H9 (cell line): ENCODE results near the gene GGT5. TPM values are rescaled to one million over a fixed set of nuclear protein-coding genes. Genes with fewer than 3 reads are reported as not detected.
"Not testable (repeated sequence)": the region's sequence is repeated elsewhere in the genome, so short reads cannot be mapped to it uniquely, and the experiment has no call there.

Experiments
- DNase-seq: peaks from one replicate; pipeline ENCODE4 v3.0.0-alpha.2; 2017
- H2AFZ ChIP-seq: one replicate; pipeline ENCODE4 v1.6.1; 2013; ENCODE audit warnings: mild to moderate bottlenecking, low read length, control low read depth, moderate library complexity
- H2AK5ac ChIP-seq: 2 replicates; pipeline ENCODE4 v1.6.1; 2013; ENCODE audit warnings: low read length, control low read depth, mixed read lengths; ENCODE audit not compliant: insufficient read length
- H2BK120ac ChIP-seq: one replicate; pipeline ENCODE4 v1.6.1; 2013; ENCODE audit warnings: low read depth, mild to moderate bottlenecking, low read length, control low read depth, inconsistent platforms; ENCODE audit not compliant: poor library complexity, severe bottlenecking
- H2BK12ac ChIP-seq: 2 replicates; pipeline ENCODE4 v1.6.1; 2013; ENCODE audit warnings: low read length, control low read depth, mixed read lengths, low read depth; ENCODE audit not compliant: insufficient read length
- H2BK15ac ChIP-seq: 2 replicates; pipeline ENCODE4 v1.6.1; 2013; ENCODE audit warnings: low read depth, low read length, control low read depth
- H2BK20ac ChIP-seq: one replicate; pipeline ENCODE4 v1.6.1; 2013; ENCODE audit warnings: low read depth, mild to moderate bottlenecking, low read length, control low read depth, inconsistent platforms; ENCODE audit not compliant: poor library complexity, severe bottlenecking
- H2BK5ac ChIP-seq: 2 replicates; pipeline ENCODE4 v1.6.1; 2013; ENCODE audit warnings: low read length, control low read depth, mixed read lengths; ENCODE audit not compliant: insufficient read length
- H3K14ac ChIP-seq: 2 replicates; pipeline ENCODE4 v1.6.1; 2013; ENCODE audit warnings: low read length, control low read depth; ENCODE audit not compliant: insufficient read depth
- H3K18ac ChIP-seq: 2 replicates; pipeline ENCODE4 v1.6.1; 2013; ENCODE audit warnings: low read depth, mild to moderate bottlenecking, mixed read lengths, low read length, control low read depth; ENCODE audit not compliant: insufficient read length
- H3K23ac ChIP-seq: 2 replicates; pipeline ENCODE4 v1.6.1; 2013; ENCODE audit warnings: low read length, control low read depth, mixed read lengths, low read depth; ENCODE audit not compliant: insufficient read length
- H3K23me2 ChIP-seq: 2 replicates; pipeline ENCODE4 v1.6.1; 2013; ENCODE audit warnings: low read depth, mild to moderate bottlenecking, mixed read lengths, low read length, control low read depth; ENCODE audit not compliant: insufficient read length, poor library complexity, severe bottlenecking
- H3K27ac ChIP-seq: 2 replicates; pipeline ENCODE4 v1.5.1; 2013; ENCODE audit warnings: low read length, control low read depth, mixed read lengths, low read depth; ENCODE audit not compliant: insufficient read length
- H3K27me3 ChIP-seq: 2 replicates; pipeline ENCODE4 v1.6.1; 2013; ENCODE audit warnings: low read length, control low read depth, inconsistent platforms; ENCODE audit not compliant: insufficient read depth
- H3K4ac ChIP-seq: 2 replicates; pipeline ENCODE4 v1.6.1; 2013; ENCODE audit warnings: low read depth, mild to moderate bottlenecking, control low read depth, inconsistent platforms, low read length, moderate library complexity
- H3K4me1 ChIP-seq: 2 replicates; pipeline ENCODE4 v1.6.1; 2013; ENCODE audit warnings: low read length, control low read depth, inconsistent platforms; ENCODE audit not compliant: insufficient read depth
- H3K4me2 ChIP-seq: 2 replicates; pipeline ENCODE4 v1.6.1; 2013; ENCODE audit warnings: low read length, control low read depth, mixed read lengths; ENCODE audit not compliant: insufficient read length, insufficient read depth
- H3K56ac ChIP-seq: 2 replicates; pipeline ENCODE4 v1.6.1; 2013; ENCODE audit warnings: low read depth, mild to moderate bottlenecking, mixed read lengths, low read length, control low read depth; ENCODE audit not compliant: insufficient read length
- H3K79me1 ChIP-seq: 2 replicates; pipeline ENCODE4 v1.6.1; 2013; ENCODE audit warnings: low read depth, mild to moderate bottlenecking, moderate library complexity, low read length, control low read depth, inconsistent platforms; ENCODE audit not compliant: insufficient read depth, poor library complexity, severe bottlenecking
- H3K79me2 ChIP-seq: 2 replicates; pipeline ENCODE4 v1.6.1; 2013; ENCODE audit warnings: low read length, control low read depth, inconsistent platforms; ENCODE audit not compliant: insufficient read depth
- H3K9ac ChIP-seq: 2 replicates; pipeline ENCODE4 v1.6.1; 2013; ENCODE audit warnings: low read length, control low read depth, mixed read lengths; ENCODE audit not compliant: insufficient read length; ENCODE audit errors: extremely low read depth
- H3K9me3 ChIP-seq: one replicate; pipeline ENCODE4 v1.6.1; 2013; ENCODE audit warnings: low read depth, low read length, inconsistent platforms; ENCODE audit not compliant: control insufficient read depth
- H3T11ph ChIP-seq: one replicate; pipeline ENCODE4 v1.6.1; 2013; ENCODE audit warnings: mild to moderate bottlenecking, low read length, control low read depth, inconsistent platforms
- H4K20me1 ChIP-seq: one replicate; pipeline ENCODE4 v1.6.1; 2013; ENCODE audit not compliant: control insufficient read depth, insufficient read length, insufficient read depth
- H4K5ac ChIP-seq: 2 replicates; pipeline ENCODE4 v1.6.1; 2013; ENCODE audit warnings: low read depth, mild to moderate bottlenecking, mixed read lengths, low read length, control low read depth; ENCODE audit not compliant: insufficient read length
- H4K8ac ChIP-seq: replicated peaks from 2 replicates; pipeline ENCODE4 v1.6.1; 2013; ENCODE audit warnings: low read length, control low read depth, mixed read lengths, low read depth; ENCODE audit not compliant: insufficient read length
- H4K91ac ChIP-seq: 2 replicates; pipeline ENCODE4 v1.6.1; 2013; ENCODE audit warnings: low read depth, mild to moderate bottlenecking, moderate library complexity, mixed read lengths, low read length, control low read depth; ENCODE audit not compliant: insufficient read length
- H3K27ac Mint-ChIP-seq, 3 experiments: 2 replicates in 2 of 3; 3 replicates in 1 of 3; pipeline ENCODE4 v1.8.0; 2020 to 2021; ENCODE audit warnings: mixed read lengths in 3 of 3, mild to moderate bottlenecking in 1 of 3, moderate library complexity in 1 of 3
- H3K27me3 Mint-ChIP-seq: 2 replicates; pipeline ENCODE4 v1.8.0; 2021; ENCODE audit warnings: low read depth, mild to moderate bottlenecking, moderate library complexity, mixed read lengths
- H3K36me3 Mint-ChIP-seq, 3 experiments: 2 replicates in 2 of 3; 3 replicates in 1 of 3; pipeline ENCODE4 v1.8.0; 2020 to 2021; ENCODE audit warnings: low read depth in 3 of 3, mixed read lengths in 3 of 3; ENCODE audit not compliant: insufficient read depth in 1 of 3
- H3K4me1 Mint-ChIP-seq, 2 experiments: 2 replicates each; pipeline ENCODE4 v1.8.0; 2020; ENCODE audit warnings: mixed read lengths in 2 of 2
- H3K4me3 Mint-ChIP-seq, 2 experiments: 2 replicates in 1 of 2; 3 replicates in 1 of 2; pipeline ENCODE4 v1.8.0; 2020 to 2021; ENCODE audit warnings: mild to moderate bottlenecking in 2 of 2, mixed read lengths in 2 of 2, moderate library complexity in 1 of 2
- H3K9me3 Mint-ChIP-seq, 2 experiments: 2 replicates in 1 of 2; 3 replicates in 1 of 2; pipeline ENCODE4 v1.8.0; 2020; ENCODE audit warnings: mild to moderate bottlenecking in 2 of 2, mixed read lengths in 2 of 2, moderate library complexity in 1 of 2
- WGBS: extraction: QIAGEN DNeasy Blood & Tissue Kit; methylation state at CpG from one replicate; pipeline ENCODE4 v1.1.7; 2013; ENCODE audit warnings: missing lambda C conversion rate, low lambda C conversion rate, mixed read lengths; ENCODE audit not compliant: insufficient read length; ENCODE audit errors: extremely low coverage; 5-methylcytosine and 5-hydroxymethylcytosine counted together
- total RNA-seq: library from RNA; stranded (reverse); gene quantifications from 2 replicates; pipeline ENCODE4 v1.2.1, GENCODE V29; 2021

Gene GGT5
- total RNA-seq, 1 experiment from 2014 or later, result 0.20 TPM

DNA sequence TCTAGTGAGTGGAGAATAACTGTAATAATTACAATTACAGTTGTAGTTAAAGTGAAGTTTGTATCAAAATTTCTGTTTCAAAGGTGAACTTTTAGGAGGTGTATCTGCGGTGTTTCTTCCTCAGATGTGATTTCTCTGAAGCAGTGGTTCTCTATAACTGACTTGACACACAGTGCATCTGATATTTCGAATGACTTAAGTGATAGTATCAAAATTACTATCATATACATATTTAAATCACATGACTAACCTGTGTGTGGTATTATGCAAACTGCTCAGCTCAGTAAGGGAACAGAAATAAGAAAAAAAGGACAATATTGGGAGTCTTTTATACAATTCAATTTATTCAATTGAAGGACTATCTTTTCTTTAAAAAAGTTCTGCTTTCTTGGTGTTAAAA lies 28.1 kb upstream of the GGT5 start:
- not testable (repeated sequence) for H2BK120ac ChIP-seq, H3K9me3 Mint-ChIP-seq
- no CpG with 5 or more reads among the region's 2 CpGs for WGBS

More for the DNA sequence above, 28.1 kb upstream of the GGT5 start:
- H2AK5ac ChIP-seq, H3K9ac ChIP-seq, H3K14ac ChIP-seq, H3K79me1 ChIP-seq, H3K23ac ChIP-seq, H3K27ac ChIP-seq, H4K20me1 ChIP-seq, H2AFZ ChIP-seq, H3K4me2 ChIP-seq, H4K8ac ChIP-seq, H3K4ac ChIP-seq, H4K5ac ChIP-seq, H3K18ac ChIP-seq, H2BK12ac ChIP-seq, H3K56ac ChIP-seq, H2BK20ac ChIP-seq, H3T11ph ChIP-seq, H3K27me3 Mint-ChIP-seq, H2BK5ac ChIP-seq, H3K27me3 ChIP-seq, DNase-seq, H3K23me2 ChIP-seq, H4K91ac ChIP-seq, H2BK15ac ChIP-seq, H3K4me1 ChIP-seq, H3K9me3 ChIP-seq: not testable (repeated sequence)
- H3K79me2 ChIP-seq, result peaks cover 14% of the 10 kb centered on the region; the same call in 1 of the 2 replicates
- Mint-ChIP-seq H3K36me3 (peaks cover 10 to 20% (median 12%) of the 10 kb centered on the region in 3 experiments; a peak in 6 of 7 replicates), H3K4me3 (peak overlapping the region in 1 of 2 experiments; percentile 7; a peak in 2 of 5 replicates), H3K4me1 (peaks cover 34 to 47% of the 10 kb centered on the region in 2 experiments), H3K27ac (peak overlapping the region in 1 of 3 experiments; percentile 52; a peak in 2 of 7 replicates)
